GM04504 (cell line): ENCODE data around the gene RTCA.
A peak's percentile ranks its signal among the peaks of the same experiment; 100 is the strongest.
"Not testable (repeated sequence)": the region's sequence is repeated elsewhere in the genome, so short reads cannot be mapped to it uniquely, and the experiment has no call there.

Experiments
- DNase-seq: peaks from one replicate; pipeline ENCODE4 v3.0.0-alpha.2; 2012; ENCODE audit warnings: low read depth

Gene RTCA

GRCh38 chr1:100265931-100266740 is at the start of gene RTCA:
RTCA (plus strand) TSS chr1:100266216; CDS start chr1:100266376, 160 bp downstream.
- DNase-seq: peak; percentile 89

DNA sequence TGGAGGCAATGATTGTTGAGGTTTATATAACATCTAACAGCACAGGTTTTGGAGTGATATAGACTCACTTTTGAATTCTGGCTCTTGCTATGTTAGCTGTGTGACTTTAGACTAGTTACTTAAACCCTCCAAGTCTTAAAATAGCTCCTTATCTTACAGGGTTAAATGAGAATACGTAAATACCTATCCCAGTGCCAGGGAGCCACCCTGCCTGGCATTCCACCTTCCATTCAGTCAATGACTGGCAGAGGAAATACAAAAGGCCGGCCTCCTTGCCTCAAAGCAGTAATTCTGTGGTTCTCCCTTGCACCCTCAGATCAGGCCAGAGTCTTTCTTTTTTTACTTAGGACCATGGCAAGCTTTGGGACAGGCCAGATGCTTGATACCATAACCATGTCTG is 48.2 kb upstream of the RTCA start:
- DNase-seq: no peak

GRCh38 chr1:100219457-100219856 is 46.6 kb upstream of the RTCA start:
- no peak for DNase-seq

- DNase-seq: no peak
Measured at GRCh38 chr1:100219883-100220282, 46.1 kb upstream of the RTCA start.

DNA sequence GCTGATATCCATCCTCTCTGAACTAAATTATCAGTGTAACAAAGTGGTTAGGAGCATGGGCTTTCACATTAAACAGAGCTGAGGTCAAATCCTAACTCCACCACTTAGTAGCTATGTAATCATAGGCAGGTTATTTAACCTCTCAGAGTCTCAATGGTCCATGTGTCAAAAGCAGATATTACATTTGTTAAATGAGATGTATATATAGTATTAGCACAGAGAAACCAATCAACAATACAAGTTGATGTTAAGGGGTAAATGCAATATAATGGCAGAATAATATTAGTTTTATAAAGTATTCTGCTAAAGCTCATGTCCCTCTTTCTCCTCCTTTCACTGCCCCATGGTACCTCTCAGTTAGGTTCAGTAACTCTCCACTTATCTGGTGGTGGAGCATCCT is 43.6 kb upstream of the RTCA start:
- DNase-seq: no peak

- no peak for DNase-seq
Measured at GRCh38 chr1:100229681-100230443, 36.2 kb upstream of the RTCA start.

DNA sequence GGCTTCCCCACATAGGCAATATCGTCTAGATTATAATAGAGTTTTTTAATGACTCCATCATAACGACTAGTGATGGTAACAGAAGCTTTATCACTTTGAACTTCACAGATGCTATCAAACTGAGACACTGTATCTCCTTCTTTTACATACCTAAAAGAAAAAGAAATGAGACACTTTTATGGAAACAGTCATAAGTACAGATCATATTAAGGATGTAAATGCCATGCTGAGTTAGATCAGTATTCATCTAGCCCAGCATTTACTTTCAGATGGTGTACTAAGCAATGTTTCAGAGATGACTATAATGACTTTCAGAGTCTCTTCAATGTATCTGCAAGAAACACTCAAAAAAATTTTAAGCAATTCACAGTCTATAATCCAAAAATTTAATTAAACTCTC is 35.3 kb upstream of the RTCA start:
- no peak for DNase-seq

DNA sequence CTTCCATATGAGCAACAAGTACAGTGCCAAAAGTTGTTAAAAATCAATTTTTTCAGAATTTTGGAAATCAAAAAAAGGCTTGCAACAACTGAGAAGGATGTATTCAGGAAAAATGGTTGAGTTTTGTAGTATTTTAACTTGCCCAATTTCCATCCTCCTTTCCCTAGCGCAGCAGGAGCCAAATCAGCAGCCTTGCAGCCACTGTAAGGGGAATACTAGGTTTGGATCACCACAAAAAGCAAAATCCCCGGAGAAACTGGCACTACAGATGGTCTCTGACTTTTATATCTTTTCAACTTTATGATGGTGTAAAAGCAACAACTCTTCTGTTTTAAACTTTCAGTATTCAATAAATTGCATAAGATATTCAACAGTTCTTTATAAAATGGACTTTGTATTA is 34.3 kb upstream of the RTCA start:
- DNase-seq: no peak

DNA sequence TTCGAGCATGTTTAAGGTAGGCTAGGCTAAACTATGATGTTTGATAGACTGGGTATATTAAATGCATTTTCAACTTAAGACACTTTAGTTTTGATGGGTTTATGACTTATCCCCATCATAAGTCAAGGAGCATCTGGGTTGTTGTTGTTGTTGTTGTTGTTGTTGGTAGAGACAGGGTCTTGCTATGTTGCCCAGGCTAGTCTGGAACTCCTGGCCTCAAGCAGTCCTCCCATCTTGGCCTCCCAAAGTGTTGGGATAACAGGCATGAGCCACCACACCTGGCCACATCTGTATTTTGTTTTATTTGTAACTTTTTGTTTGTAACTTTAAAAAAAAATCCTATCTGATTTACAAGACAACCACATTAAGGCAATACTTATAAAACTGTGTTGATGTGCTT is 33.9 kb upstream of the RTCA start:
- no peak for DNase-seq

GRCh38 chr1:100233566-100233965 is 32.5 kb upstream of the RTCA start:
- DNase-seq: not testable (repeated sequence)

- no peak for DNase-seq
Measured at GRCh38 chr1:100234432-100234831, 31.6 kb upstream of the RTCA start.

GRCh38 chr1:100237091-100237490 is 28.9 kb upstream of the RTCA start:
- no peak for DNase-seq

DNA sequence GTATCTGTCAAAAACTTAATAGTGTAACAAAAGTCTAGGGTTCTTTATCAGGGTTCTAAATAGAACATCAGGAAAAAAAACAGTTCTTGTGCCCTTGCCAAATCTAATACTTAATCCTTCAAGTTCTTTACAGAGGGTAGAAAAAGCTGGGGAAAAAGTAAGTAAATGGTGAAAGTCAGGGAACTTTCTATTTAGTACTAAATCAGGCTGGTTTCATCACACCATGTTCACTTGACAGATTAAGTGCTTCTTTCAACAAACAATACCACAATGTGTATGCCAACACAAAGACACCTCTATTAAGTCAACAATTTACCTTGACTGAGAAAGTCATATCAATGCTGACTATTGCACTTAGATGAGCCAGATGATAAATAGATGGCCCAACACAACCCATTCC is 26.1 kb upstream of the RTCA start:
- no peak for DNase-seq

GRCh38 chr1:100240631-100241030 is 25.4 kb upstream of the RTCA start:
- no peak for DNase-seq

- DNase-seq: no peak
Measured at GRCh38 chr1:100246738-100247137, 19.3 kb upstream of the RTCA start.

GRCh38 chr1:100249155-100249536 is 16.9 kb upstream of the RTCA start:
- DNase-seq: no peak

DNA sequence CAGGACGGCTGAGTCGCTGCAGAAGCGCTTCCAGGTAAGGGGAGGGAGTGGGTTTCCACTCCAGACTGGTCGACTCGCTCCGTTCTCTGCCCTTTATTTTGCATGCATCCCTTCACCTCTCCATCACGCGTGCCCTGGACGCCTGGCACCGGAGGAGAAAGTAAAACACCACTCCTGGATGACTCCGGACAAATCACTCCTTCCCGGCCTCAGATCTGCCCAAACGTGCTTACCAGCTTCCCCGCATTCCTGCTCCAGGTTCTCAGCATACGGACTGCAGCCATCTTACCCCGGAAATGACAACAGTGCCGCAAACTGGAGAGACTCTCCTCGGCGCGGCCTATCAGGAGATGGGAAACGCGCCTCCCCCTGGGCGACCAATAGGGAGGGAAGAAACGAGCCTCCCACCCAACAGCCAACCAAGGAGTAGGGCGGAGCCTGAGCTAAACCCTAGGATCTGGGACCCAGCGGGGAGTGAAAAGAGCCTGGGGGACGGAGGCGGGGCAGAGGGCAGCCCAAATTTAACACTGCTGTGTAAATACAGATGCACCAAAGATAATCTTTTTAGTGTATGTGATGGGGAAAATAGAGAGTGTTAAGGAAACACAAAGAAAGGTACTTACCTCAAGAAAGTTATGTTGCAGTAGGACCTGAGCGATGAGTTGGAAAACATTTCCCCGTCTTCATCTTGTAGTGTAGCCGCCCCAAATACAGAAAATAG is 16.3 kb upstream of the RTCA start, which contains the start of gene DBT:
Gene DBT, minus strand, starts transcription at position 298 of the 721 bp plus-strand sequence. Its CDS starts 14 bp downstream, at position 284.
- peak; percentile 86 for DNase-seq

GRCh38 chr1:100250264-100250663 is 15.8 kb upstream of the RTCA start:
- DNase-seq: no peak

DNA sequence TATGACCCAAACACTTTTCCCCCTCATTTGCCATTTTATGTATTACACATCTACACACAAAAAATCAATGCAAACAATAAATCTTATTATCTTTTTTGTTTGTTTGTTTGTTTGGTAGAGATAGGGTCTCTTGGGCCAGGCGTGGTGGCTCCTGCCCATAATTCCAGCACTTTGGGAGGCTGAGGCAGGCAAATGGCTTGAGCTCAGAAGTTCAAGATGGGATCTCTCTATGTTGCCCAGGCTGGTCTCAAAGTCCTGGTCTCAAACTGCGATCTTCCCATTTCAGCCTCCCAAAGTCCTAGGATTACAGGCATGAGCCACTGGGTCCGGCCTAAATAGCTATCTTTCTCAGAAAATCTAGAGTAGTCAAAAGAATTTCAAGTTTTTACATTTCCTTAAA is 15.2 kb upstream of the RTCA start:
- no peak for DNase-seq

DNA sequence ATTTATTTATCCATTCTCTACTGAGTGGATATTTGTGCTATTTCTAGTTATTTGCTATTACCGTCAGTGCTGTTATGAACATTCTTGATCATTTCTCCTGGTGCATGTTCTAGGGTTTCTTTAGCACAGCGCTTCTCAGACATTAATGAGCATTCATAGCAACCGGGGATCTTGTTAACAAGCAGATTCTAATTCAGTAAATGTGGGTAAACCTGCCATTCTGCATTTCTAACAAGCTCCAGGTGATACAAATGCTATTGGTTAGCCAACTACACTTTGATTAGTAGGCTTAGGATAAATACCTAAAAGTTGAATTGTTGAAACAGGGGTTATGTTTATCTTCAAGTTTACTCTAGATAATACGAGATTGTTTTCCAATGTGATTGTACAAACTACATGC is 13.1 kb upstream of the RTCA start:
- DNase-seq: no peak

DNA sequence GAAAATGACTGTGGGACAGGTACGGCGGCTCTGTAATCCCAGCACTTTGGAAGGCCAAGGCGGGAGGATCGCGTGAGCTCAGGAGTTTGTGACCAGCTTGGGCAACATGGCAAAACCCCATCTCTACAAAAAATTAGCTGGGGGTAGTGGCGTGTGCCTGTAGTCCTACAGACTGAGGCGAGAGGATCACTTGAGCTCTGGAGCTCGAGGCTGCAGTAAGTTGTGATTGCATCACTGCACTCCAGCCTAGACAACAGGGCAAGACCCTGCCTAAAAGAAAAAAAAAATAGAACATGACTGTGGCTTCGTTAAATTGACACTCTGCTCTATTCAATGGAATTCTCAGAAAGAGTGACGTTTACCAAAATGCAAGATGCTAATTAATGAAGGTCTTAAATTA is 12.5 kb upstream of the RTCA start:
- DNase-seq: no peak

DNA sequence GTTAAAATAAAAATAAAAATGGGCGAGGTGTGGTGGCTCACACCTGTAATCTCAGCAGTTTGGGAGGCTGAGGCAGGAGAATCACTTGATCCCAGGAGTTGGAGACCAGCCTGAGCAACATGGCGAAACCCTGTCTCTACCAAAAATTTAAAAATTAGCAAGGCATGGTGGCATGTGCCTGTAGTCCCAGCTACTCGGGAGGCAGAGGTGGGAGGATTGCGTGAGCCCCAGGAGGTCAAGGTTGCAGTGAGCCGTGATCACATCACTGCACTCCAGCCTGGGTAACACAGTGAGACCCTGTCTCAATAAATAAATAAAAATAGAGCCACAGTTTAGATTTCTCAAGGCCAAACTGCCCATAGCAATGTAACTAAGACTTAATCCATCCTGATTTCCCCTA is 9.7 kb upstream of the RTCA start:
- DNase-seq: not testable (repeated sequence)

DNA sequence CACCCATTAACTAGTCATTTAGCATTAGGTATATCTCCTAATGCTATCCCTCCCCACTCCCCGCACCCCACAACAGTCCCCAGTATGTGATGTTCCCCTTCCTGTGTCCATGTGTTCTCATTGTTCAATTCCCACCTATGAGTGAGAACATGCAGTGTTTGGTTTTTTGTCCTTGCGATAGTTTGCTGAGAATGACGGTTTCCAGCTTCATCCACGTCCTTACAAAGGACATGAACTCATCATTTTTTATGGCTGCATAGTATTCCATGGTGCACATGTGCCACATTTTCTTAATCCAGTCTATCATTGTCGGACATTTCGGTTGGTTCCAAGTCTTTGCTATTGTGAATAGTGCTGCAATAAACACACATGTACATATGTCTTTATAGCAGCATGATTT is 7.6 kb upstream of the RTCA start:
- DNase-seq: not testable (repeated sequence)
